ENCODE results near the gene SLC43A2. TPM values are rescaled to one million over a fixed set of nuclear protein-coding genes. Genes with fewer than 3 reads are reported as not detected.

The SLC43A2 gene
- total and polyA plus RNA-seq, 2 of the 13 experiments (the other 11 are each of a cell fraction or from before 2014, with no cell fraction given), result 7.3 to 20.0 TPM

GRCh38 chr17:1627982-1628855 lies at the start of gene SLC43A2 (continued):
- TF ChIP-seq GRHL1 (CRISPR knock-in tag; conservative IDR thresholded peaks at IDR 0.05) (no peak), SMARCE1 (IDR thresholded peaks at IDR 0.05; ENCODE audit: borderline replicate concordance) (no peak), ESRRA (CRISPR knock-in tag; IDR thresholded peaks at IDR 0.05; ENCODE audit: low read depth) (no peak), MBD4 (IDR thresholded peaks at IDR 0.05; ENCODE audit: borderline replicate concordance, low read length) (no peak), ZNF18 (CRISPR knock-in tag; IDR thresholded peaks at IDR 0.05; ENCODE audit: insufficient replicate concordance) (no peak), JARID2 (CRISPR knock-in tag; IDR thresholded peaks at IDR 0.05; ENCODE audit: insufficient replicate concordance) (no peak), NR2F2 (IDR thresholded peaks at IDR 0.05; ENCODE audit: borderline replicate concordance, low read depth) (no peak), ZSCAN5A (CRISPR knock-in tag; IDR thresholded peaks at IDR 0.05; ENCODE audit: borderline replicate concordance) (no peak; the same call in 1 of the 2 replicates), ATAD3A (CRISPR knock-in tag; IDR thresholded peaks at IDR 0.05) (no peak), ASH2L (IDR thresholded peaks at IDR 0.05; ENCODE audit: insufficient read length, low read depth, low read length) (peak; percentile 43), SMAD1 (CRISPR knock-in tag; IDR thresholded peaks at IDR 0.05; ENCODE audit: borderline replicate concordance, low read depth) (no peak; the same call in 1 of the 2 replicates), ZNF83 (CRISPR knock-in tag; IDR thresholded peaks at IDR 0.05; ENCODE audit: borderline replicate concordance) (no peak), ZKSCAN1 (IDR thresholded peaks at IDR 0.05; ENCODE audit: low read length) (no peak), ZNF513 (CRISPR knock-in tag; conservative IDR thresholded peaks at IDR 0.05) (no peak), TIGD3 (CRISPR knock-in tag; IDR thresholded peaks at IDR 0.05; ENCODE audit: borderline replicate concordance) (no peak), CC2D1A (CRISPR knock-in tag; IDR thresholded peaks at IDR 0.05) (no peak), CEBPB (IDR thresholded peaks at IDR 0.05; ENCODE audit: borderline replicate concordance, low read depth, low read length) (no peak), MLLT10 (CRISPR knock-in tag; IDR thresholded peaks at IDR 0.05) (no peak), ZNF512 (CRISPR knock-in tag; IDR thresholded peaks at IDR 0.05) (no peak)

Measured in HepG2 (cell line).